ENCODE results near the gene PDS5A. TPM values are rescaled to one million over a fixed set of nuclear protein-coding genes. Genes with fewer than 3 reads are reported as not detected.
A peak's percentile ranks its signal among the peaks of the same experiment; 100 is the strongest.
"Not testable (repeated sequence)": the region's sequence is repeated elsewhere in the genome, so short reads cannot be mapped to it uniquely, and the experiment has no call there.

The PDS5A gene
- total RNA-seq, 4 donors from 2014 or later = 68.3 to 110 (median 76.8) TPM

- H3K4me3 ChIP-seq = no peak overlapping the region
- H3K36me3 ChIP-seq = peaks cover 0 to 18% (median 0%) of the 10 kb centered on the region in 3 donors
- no peak for TF ChIP-seq POLR2A (IDR thresholded peaks at IDR 0.05)
- TF ChIP-seq, protein P1, sequence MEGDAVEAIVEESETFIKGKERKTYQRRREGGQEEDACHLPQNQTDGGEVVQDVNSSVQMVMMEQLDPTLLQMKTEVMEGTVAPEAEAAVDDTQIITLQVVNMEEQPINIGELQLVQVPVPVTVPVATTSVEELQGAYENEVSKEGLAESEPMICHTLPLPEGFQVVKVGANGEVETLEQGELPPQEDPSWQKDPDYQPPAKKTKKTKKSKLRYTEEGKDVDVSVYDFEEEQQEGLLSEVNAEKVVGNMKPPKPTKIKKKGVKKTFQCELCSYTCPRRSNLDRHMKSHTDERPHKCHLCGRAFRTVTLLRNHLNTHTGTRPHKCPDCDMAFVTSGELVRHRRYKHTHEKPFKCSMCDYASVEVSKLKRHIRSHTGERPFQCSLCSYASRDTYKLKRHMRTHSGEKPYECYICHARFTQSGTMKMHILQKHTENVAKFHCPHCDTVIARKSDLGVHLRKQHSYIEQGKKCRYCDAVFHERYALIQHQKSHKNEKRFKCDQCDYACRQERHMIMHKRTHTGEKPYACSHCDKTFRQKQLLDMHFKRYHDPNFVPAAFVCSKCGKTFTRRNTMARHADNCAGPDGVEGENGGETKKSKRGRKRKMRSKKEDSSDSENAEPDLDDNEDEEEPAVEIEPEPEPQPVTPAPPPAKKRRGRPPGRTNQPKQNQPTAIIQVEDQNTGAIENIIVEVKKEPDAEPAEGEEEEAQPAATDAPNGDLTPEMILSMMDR (IDR thresholded peaks at IDR 0.05) = no peak
- no peaks in the 10 kb centered on the region for H3K27me3 ChIP-seq
- H3K4me1 ChIP-seq = peaks cover 0 to 18% (median 7%) of the 10 kb centered on the region in 4 donors
- DNase-seq = no peak
- H3K9me3 ChIP-seq = no peaks in the 10 kb centered on the region
- no peak overlapping the region for H3K27ac ChIP-seq
Observed at GRCh38 chr4:39978904-39979303, 1.2 kb upstream of the PDS5A start.

GRCh38 chr4:39978378-39978775 is 666 bp upstream of the PDS5A start:
- Histone ChIP-seq H3K4me3 (peak overlapping the region; percentile 86 to 96 (median 92)), H3K27ac (peak overlapping the region; percentile 95 to 99 (median 97))

DNA sequence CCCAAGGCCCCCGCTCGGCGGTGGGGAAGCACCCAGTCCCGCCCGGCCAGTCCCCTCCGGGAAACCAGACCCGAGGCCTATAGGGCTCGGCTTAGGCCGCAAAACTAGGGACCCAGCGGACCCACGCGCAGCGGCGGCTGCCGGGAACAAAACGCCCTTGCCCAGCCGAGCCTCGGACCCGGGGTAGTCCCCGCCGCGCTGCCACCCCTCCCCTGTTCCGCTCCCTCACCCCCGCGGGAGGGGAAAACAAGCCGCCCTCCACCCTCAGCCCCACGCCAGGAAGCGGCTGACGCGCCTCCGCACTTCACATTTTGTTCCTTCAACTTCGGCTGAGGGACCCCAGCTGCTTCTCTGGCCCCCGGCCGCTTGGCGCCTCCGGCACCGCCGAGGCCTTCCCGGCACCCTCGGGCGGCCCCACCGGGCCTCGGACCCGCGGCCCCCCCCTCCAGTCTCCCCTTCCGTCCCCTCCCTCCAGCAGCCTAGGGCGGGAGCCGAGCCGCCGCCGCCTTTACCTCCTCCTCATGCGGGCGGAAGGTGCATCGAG is 694 bp downstream of the PDS5A start:
- peaks cover 0 to 23% (median 7%) of the 10 kb centered on the region in 4 donors for H3K4me1 ChIP-seq

More at GRCh38 chr4:39978378-39978775, 666 bp upstream of the PDS5A start:
- H3K4me1 ChIP-seq = peaks cover 0 to 18% (median 7%) of the 10 kb centered on the region in 4 donors
- no peak for DNase-seq
- H3K27me3 ChIP-seq = no peaks in the 10 kb centered on the region
- no peaks in the 10 kb centered on the region for H3K9me3 ChIP-seq
- TF ChIP-seq, protein P1 (IDR thresholded peaks at IDR 0.05) = no peak
- no peak for TF ChIP-seq POLR2A (IDR thresholded peaks at IDR 0.05)
- peaks cover 0 to 23% (median 0%) of the 10 kb centered on the region in 3 donors for H3K36me3 ChIP-seq

DNA sequence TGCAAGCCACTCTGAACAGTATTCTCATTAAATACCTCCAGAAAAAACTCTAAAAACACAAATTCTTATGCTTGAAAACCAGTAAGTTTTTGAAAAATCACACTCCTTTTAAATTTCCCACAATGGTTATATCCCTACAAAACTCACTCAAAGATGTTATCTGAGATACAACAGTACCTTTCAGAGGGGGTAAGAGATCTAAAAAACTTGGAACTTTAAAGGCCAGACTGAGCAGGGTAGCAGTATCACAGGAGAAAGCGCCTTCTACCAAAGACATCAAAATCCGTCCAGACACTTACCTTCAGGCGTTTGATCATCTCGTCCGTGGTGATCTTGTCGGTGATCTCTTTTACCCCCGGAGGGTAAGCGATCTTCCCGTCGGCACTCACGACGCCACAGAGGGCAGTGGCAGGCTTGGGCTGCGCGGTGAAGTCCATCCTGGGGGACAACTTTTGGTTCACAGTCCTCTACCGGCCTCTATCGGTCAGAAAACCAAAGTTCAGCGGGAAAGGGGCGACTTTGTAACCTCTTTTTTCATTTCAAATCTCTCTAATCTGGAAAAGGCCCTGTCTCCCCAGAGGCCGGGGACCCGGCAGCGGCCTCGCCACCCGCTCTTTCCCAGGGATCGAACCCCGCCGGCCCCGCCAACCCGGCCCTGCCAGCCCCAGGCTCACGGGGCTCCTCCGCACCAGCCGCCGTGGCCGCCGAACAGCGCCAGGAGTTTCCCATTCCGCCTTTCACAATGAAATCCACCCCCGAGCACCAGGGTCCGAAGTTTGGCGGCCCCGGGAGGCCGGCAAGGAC is 1.4 kb downstream of the PDS5A start:
- Histone ChIP-seq H3K4me1 (peaks cover 0 to 23% (median 7%) of the 10 kb centered on the region in 4 donors), H3K4me3 (peak overlapping the region; percentile 86 to 96 (median 92)), H3K27me3 (no peaks in the 10 kb centered on the region), H3K27ac (peak overlapping the region; percentile 95 to 99 (median 97)), H3K9me3 (no peaks in the 10 kb centered on the region), H3K36me3 (peaks cover 0 to 29% (median 0%) of the 10 kb centered on the region in 3 donors)
- TF ChIP-seq POLR2A (IDR thresholded peaks at IDR 0.05) = no peak
- TF ChIP-seq, protein P1 (IDR thresholded peaks at IDR 0.05) = peak; percentile 66 to 86 (median 76)
- DNase-seq = peak; percentile 73 to 90 (median 75)

More for the DNA sequence above, 694 bp downstream of the PDS5A start:
- Histone ChIP-seq H3K4me3 (peak overlapping the region; percentile 86 to 96 (median 92)), H3K9me3 (no peaks in the 10 kb centered on the region), H3K36me3 (peaks cover 0 to 29% (median 0%) of the 10 kb centered on the region in 3 donors), H3K27ac (peak overlapping the region; percentile 95 to 99 (median 97)), H3K27me3 (no peaks in the 10 kb centered on the region)
- TF ChIP-seq, protein P1 (IDR thresholded peaks at IDR 0.05) = no peak
- no peak for TF ChIP-seq POLR2A (IDR thresholded peaks at IDR 0.05)
- peak; percentile 48 to 74 (median 72) for DNase-seq

GRCh38 chr4:39975488-39976089 is 2.1 kb downstream of the PDS5A start:
- DNase-seq = no peak
- peak overlapping the region in 1 of 4 donors; percentile 96 for H3K4me3 ChIP-seq
- no peaks in the 10 kb centered on the region for H3K9me3 ChIP-seq
- peaks cover 0 to 23% (median 8%) of the 10 kb centered on the region in 4 donors for H3K4me1 ChIP-seq
- H3K36me3 ChIP-seq = peaks cover 0 to 29% (median 0%) of the 10 kb centered on the region in 3 donors
- TF ChIP-seq, protein P1 (IDR thresholded peaks at IDR 0.05) = no peak
- no peak for TF ChIP-seq POLR2A (IDR thresholded peaks at IDR 0.05)
- peak overlapping the region in 1 of 4 donors; percentile 98 for H3K27ac ChIP-seq
- no peaks in the 10 kb centered on the region for H3K27me3 ChIP-seq

DNA sequence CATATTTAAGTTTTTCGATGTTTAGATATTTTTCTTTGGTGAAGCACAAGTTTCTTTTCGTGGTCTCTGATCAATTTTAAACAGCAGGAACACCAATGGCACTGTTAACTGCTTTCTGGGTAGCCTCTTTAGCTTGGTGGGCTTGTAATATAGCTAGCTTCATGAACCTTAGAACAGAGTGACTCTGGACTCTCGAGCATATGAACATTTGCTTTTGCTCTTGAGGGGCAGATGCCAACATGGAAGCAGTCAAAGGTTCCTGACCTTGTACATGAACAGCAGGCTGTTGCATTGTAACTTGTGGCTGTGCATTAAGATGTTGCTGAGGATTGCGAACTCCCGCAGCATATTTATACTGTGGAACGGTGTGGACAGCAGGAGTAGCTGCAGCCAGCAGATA is 4.7 kb downstream of the PDS5A start:
- not testable (repeated sequence) for H3K4me3 ChIP-seq, H3K27me3 ChIP-seq, H3K9me3 ChIP-seq, H3K27ac ChIP-seq
- DNase-seq = peak in 1 of 3 donors; percentile 9
- Histone ChIP-seq H3K36me3 (peaks cover 0 to 29% (median 0%) of the 10 kb centered on the region in 3 donors), H3K4me1 (peaks cover 0 to 23% (median 8%) of the 10 kb centered on the region in 4 donors)
